GM23338 (cell line): ENCODE measurements around the gene C20orf173. TPM values are rescaled to one million over a fixed set of nuclear protein-coding genes. Genes with fewer than 3 reads are reported as not detected.

Source experiments
- ATAC-seq: fragments of 200-7000 bp; cut with Tn5 transposase; 3 replicates; pipeline ENCODE4 v1.9.1; 2020
- DNase-seq: peaks from one replicate; pipeline ENCODE4 v3.0.0-alpha.2; 2015; ENCODE audit warnings: low spot score
- H2AFZ ChIP-seq: fragments of 200-600 bp; sonication (generic); 2 replicates; pipeline ENCODE4 v1.8.0; 2016; ENCODE audit warnings: antibody characterized with exemption, mild to moderate bottlenecking, moderate library complexity
- H3F3A ChIP-seq: fragments of 200-600 bp; sonication (generic); replicated peaks from 2 replicates; pipeline ENCODE4 v1.8.0; 2017; ENCODE audit warnings: antibody characterized with exemption, mixed run types, low read depth
- H3K27ac ChIP-seq: fragments of 200-600 bp; sonication (generic); 2 replicates; pipeline ENCODE4 v1.6.1; 2016; ENCODE audit warnings: low read depth
- H3K27me3 ChIP-seq: fragments of 200-600 bp; sonication (generic); 2 replicates; pipeline ENCODE4 v1.8.0; 2016; ENCODE audit warnings: mild to moderate bottlenecking, mixed run types, moderate library complexity; ENCODE audit not compliant: insufficient read depth
- H3K36me3 ChIP-seq: fragments of 200-600 bp; sonication (generic); 2 replicates; pipeline ENCODE4 v1.8.0; 2016; ENCODE audit warnings: mild to moderate bottlenecking; ENCODE audit not compliant: insufficient read depth
- H3K4me1 ChIP-seq: fragments of 200-600 bp; sonication (generic); 2 replicates; pipeline ENCODE4 v1.8.0; 2016; ENCODE audit warnings: mild to moderate bottlenecking, moderate library complexity; ENCODE audit not compliant: insufficient read depth
- H3K4me2 ChIP-seq: fragments of 200-600 bp; sonication (generic); 2 replicates; pipeline ENCODE4 v1.7.1; 2017; ENCODE audit warnings: mixed run types
- H3K4me3 ChIP-seq: fragments of 200-600 bp; sonication (generic); 2 replicates; pipeline ENCODE4 v1.6.1; 2016; ENCODE audit warnings: mixed run types
- H3K79me2 ChIP-seq: fragments of 200-600 bp; sonication (generic); replicated peaks from 2 replicates; pipeline ENCODE4 v1.8.0; 2017; ENCODE audit warnings: mild to moderate bottlenecking; ENCODE audit not compliant: insufficient read depth
- H3K9me2 ChIP-seq: fragments of 200-600 bp; sonication (generic); 2 replicates; pipeline ENCODE4 v1.8.0; 2017; ENCODE audit not compliant: insufficient read depth
- H4K20me1 ChIP-seq: fragments of 200-600 bp; sonication (generic); replicated peaks from 2 replicates; pipeline ENCODE4 v1.8.0; 2017; ENCODE audit warnings: mild to moderate bottlenecking; ENCODE audit not compliant: insufficient read depth
- H3K27ac Mint-ChIP-seq: 2 replicates; pipeline ENCODE4 v1.8.0; 2020; ENCODE audit warnings: inconsistent platforms, mild to moderate bottlenecking, moderate library complexity, mixed read lengths
- H3K27me3 Mint-ChIP-seq: 3 replicates; pipeline ENCODE4 v1.8.0; 2022; ENCODE audit warnings: low read depth, mild to moderate bottlenecking, moderate library complexity, mixed read lengths, inconsistent platforms; ENCODE audit not compliant: insufficient read depth, poor library complexity
- H3K36me3 Mint-ChIP-seq: 3 replicates; pipeline ENCODE4 v1.8.0; 2021; ENCODE audit warnings: low read depth, mild to moderate bottlenecking, inconsistent platforms, moderate library complexity, mixed read lengths
- H3K4me1 Mint-ChIP-seq: 3 replicates; pipeline ENCODE4 v1.8.0; 2020; ENCODE audit warnings: mild to moderate bottlenecking, inconsistent platforms, mixed read lengths
- H3K4me3 Mint-ChIP-seq: 3 replicates; pipeline ENCODE4 v1.8.0; 2021; ENCODE audit warnings: moderate library complexity, mild to moderate bottlenecking, inconsistent platforms, mixed read lengths
- H3K9me3 Mint-ChIP-seq: 3 replicates; pipeline ENCODE4 v1.8.0; 2020; ENCODE audit warnings: moderate library complexity, mild to moderate bottlenecking, inconsistent platforms, mixed read lengths
- CREB1 ChIP-seq: fragments of 250-450 bp; sonication (Bioruptor Pico); IDR thresholded peaks from 2 replicates; pipeline ENCODE4 v1.5.0; 2020; ENCODE audit warnings: low read depth, mild to moderate bottlenecking, moderate library complexity
- EZH2 ChIP-seq: fragments of 200-600 bp; sonication (generic); IDR thresholded peaks from one replicate; pipeline ENCODE4 v1.8.0; 2017; ENCODE audit warnings: antibody characterized with exemption, mild to moderate bottlenecking, low read depth; ENCODE audit not compliant: unreplicated experiment
- EZH2phosphoT487 ChIP-seq: fragments of 200-600 bp; sonication (generic); IDR thresholded peaks from one replicate; pipeline ENCODE4 v1.8.1; 2018; ENCODE audit warnings: antibody characterized with exemption; ENCODE audit not compliant: unreplicated experiment
- JUNB ChIP-seq: IDR thresholded peaks from one replicate; pipeline ENCODE4 v1.6.1; 2016; ENCODE audit warnings: antibody characterized with exemption; ENCODE audit not compliant: unreplicated experiment
- NANOG ChIP-seq: IDR thresholded peaks from 2 replicates; pipeline ENCODE4 v1.6.1; 2016; ENCODE audit warnings: antibody characterized with exemption, borderline replicate concordance
- POLR2AphosphoS5 ChIP-seq: IDR thresholded peaks from 2 replicates; pipeline ENCODE4 v1.6.1; 2016; ENCODE audit warnings: antibody characterized with exemption, low read depth
- STAT1 ChIP-seq: IDR thresholded peaks from one replicate; pipeline ENCODE4 v1.6.1; 2016; ENCODE audit warnings: antibody characterized with exemption; ENCODE audit not compliant: unreplicated experiment
- ZNF114 ChIP-seq: fragments of 250-450 bp; sonication (Bioruptor Pico); IDR thresholded peaks from 2 replicates; pipeline ENCODE4 v1.5.0; 2020; ENCODE audit warnings: mild to moderate bottlenecking, moderate library complexity
- ZNF331 ChIP-seq: fragments of 250-450 bp; sonication (Bioruptor Pico); IDR thresholded peaks from 2 replicates; pipeline ENCODE4 v1.5.0; 2020; ENCODE audit warnings: low read depth, mild to moderate bottlenecking, moderate library complexity
- long read RNA-seq: library from polyadenylated mRNA; unstranded; transcript quantifications from one replicate; pipeline ENCODE4 v2.0.0, GENCODE V29; 2020; ENCODE audit not compliant: unreplicated experiment
- polyA plus RNA-seq: library from polyadenylated mRNA; unstranded; fragments of >200 nt; fragmentation: Nextera tagmentation; extraction: Ambion mirVana; gene quantifications from 2 replicates; pipeline ENCODE4 v1.2.1, GENCODE V29; 2016
- total RNA-seq: library from RNA; depleted of rRNA; stranded (reverse); fragments of >200 nt; shearing (Covaris generic); gene quantifications from 2 replicates; pipeline ENCODE4 v1.2.3, GENCODE V29; 2014; rRNA removed
- TF ChIP-seq, protein P1 (sequence below): IDR thresholded peaks from 2 replicates; pipeline ENCODE4 v1.6.1; 2016; ENCODE audit warnings: antibody characterized with exemption
- TF ChIP-seq, protein P2 (sequence below): fragments of 250-450 bp; sonication (Bioruptor Pico); IDR thresholded peaks from 2 replicates; pipeline ENCODE4 v1.5.0; 2020; ENCODE audit warnings: mild to moderate bottlenecking, moderate library complexity
- TF ChIP-seq, protein P3 (sequence below), 2 experiments: fragments of 200-600 bp in 1 of 2; sonication (generic) in 1 of 2; conservative IDR thresholded peaks; 2 replicates each; pipeline versions ENCODE4 v1.5.1 to v1.6.1; 2016 to 2017; ENCODE audit warnings: antibody characterized with exemption in 2 of 2, low read depth in 2 of 2, mild to moderate bottlenecking in 2 of 2, moderate library complexity in 1 of 2
- TF ChIP-seq, protein P4 (sequence below): IDR thresholded peaks from one replicate; pipeline ENCODE4 v1.6.1; 2018; ENCODE audit warnings: antibody characterized with exemption; ENCODE audit not compliant: unreplicated experiment

Gene C20orf173, protein sequence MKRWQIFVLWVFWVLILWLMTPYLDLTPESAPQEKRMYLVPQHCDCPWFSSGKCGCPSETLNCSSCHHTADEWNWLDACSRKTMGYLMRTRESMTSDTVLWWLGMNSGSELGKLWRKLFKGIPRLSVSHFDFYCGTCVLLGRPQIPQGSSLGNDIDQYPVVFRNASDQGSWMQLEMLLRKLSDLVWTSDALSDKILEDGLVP
- not detected in 2 replicates for total RNA-seq
- polyA plus RNA-seq = not detected in 2 replicates
- long read RNA-seq = 0 reads

DNA sequence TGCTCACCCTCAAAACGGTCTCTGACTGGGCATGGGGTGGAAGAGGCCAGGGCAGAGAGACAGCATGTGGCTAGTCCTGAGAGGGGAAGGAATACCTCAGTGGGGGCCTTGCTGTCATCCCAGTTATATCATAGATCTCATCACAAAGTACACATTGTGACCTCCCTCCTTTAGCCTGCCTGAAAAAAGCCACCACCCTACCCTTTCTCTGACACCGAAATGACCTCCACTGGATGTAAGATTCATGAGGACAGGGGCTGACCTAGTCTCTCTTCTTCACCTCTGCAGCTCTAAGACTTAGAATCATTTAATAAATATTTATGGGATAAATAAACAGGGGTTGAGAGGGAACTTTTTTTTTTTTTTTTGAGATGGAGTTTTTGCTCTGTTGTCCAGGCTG is at the start of gene C20orf173:
Gene C20orf173 (minus strand): TSS at position 101 of the 400 bp plus-strand sequence. CDS start 279 bp downstream, outside the sequence.
- Histone ChIP-seq H4K20me1 (no peaks in the 10 kb centered on the region), H3K4me3 (no peak within 1 kb of the TSS), H3K4me1 (no peaks in the 10 kb centered on the region), H3K27ac (no peak within 1 kb of the TSS), H3K79me2 (no peaks in the 10 kb centered on the region), H2AFZ (no peak within 1 kb of the TSS; the same call in 1 of the 2 replicates), H3K27me3 (no peaks in the 10 kb centered on the region), H3K4me2 (no peak within 1 kb of the TSS), H3F3A (no peaks in the 10 kb centered on the region), H3K36me3 (no peaks in the 10 kb centered on the region), H3K9me2 (no peaks in the 10 kb centered on the region)
- Mint-ChIP-seq H3K27ac (no peak within 1 kb of the TSS), H3K4me3 (no peak within 1 kb of the TSS), H3K9me3 (peaks cover 4% of the 10 kb centered on the region; the same call in 2 of the 3 replicates), H3K36me3 (no peaks in the 10 kb centered on the region), H3K4me1 (no peaks in the 10 kb centered on the region), H3K27me3 (peaks cover 6% of the 10 kb centered on the region)
- DNase-seq = no peak
- no peak for ATAC-seq
- TF ChIP-seq, protein P1, sequence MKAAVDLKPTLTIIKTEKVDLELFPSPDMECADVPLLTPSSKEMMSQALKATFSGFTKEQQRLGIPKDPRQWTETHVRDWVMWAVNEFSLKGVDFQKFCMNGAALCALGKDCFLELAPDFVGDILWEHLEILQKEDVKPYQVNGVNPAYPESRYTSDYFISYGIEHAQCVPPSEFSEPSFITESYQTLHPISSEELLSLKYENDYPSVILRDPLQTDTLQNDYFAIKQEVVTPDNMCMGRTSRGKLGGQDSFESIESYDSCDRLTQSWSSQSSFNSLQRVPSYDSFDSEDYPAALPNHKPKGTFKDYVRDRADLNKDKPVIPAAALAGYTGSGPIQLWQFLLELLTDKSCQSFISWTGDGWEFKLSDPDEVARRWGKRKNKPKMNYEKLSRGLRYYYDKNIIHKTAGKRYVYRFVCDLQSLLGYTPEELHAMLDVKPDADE = no peak
- TF ChIP-seq ZNF331 (CRISPR knock-in tag) (no peak), NANOG (no peak), ZNF114 (CRISPR knock-in tag) (no peak), POLR2AphosphoS5 (no peak), EZH2 (no peak), STAT1 (no peak), JUNB (no peak), CREB1 (no peak), EZH2phosphoT487 (no peak)
- TF ChIP-seq, protein P2, sequence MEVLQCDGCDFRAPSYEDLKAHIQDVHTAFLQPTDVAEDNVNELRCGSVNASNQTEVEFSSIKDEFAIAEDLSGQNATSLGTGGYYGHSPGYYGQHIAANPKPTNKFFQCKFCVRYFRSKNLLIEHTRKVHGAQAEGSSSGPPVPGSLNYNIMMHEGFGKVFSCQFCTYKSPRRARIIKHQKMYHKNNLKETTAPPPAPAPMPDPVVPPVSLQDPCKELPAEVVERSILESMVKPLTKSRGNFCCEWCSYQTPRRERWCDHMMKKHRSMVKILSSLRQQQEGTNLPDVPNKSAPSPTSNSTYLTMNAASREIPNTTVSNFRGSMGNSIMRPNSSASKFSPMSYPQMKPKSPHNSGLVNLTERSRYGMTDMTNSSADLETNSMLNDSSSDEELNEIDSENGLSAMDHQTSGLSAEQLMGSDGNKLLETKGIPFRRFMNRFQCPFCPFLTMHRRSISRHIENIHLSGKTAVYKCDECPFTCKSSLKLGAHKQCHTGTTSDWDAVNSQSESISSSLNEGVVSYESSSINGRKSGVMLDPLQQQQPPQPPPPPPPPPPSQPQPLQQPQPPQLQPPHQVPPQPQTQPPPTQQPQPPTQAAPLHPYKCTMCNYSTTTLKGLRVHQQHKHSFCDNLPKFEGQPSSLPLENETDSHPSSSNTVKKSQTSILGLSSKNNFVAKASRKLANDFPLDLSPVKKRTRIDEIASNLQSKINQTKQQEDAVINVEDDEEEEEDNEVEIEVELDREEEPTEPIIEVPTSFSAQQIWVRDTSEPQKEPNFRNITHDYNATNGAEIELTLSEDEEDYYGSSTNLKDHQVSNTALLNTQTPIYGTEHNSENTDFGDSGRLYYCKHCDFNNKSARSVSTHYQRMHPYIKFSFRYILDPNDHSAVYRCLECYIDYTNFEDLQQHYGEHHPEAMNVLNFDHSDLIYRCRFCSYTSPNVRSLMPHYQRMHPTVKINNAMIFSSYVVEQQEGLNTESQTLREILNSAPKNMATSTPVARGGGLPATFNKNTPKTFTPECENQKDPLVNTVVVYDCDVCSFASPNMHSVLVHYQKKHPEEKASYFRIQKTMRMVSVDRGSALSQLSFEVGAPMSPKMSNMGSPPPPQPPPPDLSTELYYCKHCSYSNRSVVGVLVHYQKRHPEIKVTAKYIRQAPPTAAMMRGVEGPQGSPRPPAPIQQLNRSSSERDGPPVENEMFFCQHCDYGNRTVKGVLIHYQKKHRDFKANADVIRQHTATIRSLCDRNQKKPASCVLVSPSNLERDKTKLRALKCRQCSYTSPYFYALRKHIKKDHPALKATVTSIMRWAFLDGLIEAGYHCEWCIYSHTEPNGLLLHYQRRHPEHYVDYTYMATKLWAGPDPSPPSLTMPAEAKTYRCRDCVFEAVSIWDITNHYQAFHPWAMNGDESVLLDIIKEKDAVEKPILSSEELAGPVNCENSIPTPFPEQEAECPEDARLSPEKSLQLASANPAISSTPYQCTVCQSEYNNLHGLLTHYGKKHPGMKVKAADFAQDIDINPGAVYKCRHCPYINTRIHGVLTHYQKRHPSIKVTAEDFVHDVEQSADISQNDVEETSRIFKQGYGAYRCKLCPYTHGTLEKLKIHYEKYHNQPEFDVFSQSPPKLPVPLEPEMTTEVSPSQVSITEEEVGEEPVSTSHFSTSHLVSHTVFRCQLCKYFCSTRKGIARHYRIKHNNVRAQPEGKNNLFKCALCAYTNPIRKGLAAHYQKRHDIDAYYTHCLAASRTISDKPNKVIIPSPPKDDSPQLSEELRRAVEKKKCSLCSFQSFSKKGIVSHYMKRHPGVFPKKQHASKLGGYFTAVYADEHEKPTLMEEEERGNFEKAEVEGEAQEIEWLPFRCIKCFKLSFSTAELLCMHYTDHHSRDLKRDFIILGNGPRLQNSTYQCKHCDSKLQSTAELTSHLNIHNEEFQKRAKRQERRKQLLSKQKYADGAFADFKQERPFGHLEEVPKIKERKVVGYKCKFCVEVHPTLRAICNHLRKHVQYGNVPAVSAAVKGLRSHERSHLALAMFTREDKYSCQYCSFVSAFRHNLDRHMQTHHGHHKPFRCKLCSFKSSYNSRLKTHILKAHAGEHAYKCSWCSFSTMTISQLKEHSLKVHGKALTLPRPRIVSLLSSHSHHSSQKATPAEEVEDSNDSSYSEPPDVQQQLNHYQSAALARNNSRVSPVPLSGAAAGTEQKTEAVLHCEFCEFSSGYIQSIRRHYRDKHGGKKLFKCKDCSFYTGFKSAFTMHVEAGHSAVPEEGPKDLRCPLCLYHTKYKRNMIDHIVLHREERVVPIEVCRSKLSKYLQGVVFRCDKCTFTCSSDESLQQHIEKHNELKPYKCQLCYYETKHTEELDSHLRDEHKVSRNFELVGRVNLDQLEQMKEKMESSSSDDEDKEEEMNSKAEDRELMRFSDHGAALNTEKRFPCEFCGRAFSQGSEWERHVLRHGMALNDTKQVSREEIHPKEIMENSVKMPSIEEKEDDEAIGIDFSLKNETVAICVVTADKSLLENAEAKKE (CRISPR knock-in tag) = no peak
- TF ChIP-seq, protein P3, sequence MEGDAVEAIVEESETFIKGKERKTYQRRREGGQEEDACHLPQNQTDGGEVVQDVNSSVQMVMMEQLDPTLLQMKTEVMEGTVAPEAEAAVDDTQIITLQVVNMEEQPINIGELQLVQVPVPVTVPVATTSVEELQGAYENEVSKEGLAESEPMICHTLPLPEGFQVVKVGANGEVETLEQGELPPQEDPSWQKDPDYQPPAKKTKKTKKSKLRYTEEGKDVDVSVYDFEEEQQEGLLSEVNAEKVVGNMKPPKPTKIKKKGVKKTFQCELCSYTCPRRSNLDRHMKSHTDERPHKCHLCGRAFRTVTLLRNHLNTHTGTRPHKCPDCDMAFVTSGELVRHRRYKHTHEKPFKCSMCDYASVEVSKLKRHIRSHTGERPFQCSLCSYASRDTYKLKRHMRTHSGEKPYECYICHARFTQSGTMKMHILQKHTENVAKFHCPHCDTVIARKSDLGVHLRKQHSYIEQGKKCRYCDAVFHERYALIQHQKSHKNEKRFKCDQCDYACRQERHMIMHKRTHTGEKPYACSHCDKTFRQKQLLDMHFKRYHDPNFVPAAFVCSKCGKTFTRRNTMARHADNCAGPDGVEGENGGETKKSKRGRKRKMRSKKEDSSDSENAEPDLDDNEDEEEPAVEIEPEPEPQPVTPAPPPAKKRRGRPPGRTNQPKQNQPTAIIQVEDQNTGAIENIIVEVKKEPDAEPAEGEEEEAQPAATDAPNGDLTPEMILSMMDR (conservative IDR thresholded peaks at IDR 0.05; ENCODE audit: low read depth in 2 of 2) = no peak
- TF ChIP-seq, protein P4, sequence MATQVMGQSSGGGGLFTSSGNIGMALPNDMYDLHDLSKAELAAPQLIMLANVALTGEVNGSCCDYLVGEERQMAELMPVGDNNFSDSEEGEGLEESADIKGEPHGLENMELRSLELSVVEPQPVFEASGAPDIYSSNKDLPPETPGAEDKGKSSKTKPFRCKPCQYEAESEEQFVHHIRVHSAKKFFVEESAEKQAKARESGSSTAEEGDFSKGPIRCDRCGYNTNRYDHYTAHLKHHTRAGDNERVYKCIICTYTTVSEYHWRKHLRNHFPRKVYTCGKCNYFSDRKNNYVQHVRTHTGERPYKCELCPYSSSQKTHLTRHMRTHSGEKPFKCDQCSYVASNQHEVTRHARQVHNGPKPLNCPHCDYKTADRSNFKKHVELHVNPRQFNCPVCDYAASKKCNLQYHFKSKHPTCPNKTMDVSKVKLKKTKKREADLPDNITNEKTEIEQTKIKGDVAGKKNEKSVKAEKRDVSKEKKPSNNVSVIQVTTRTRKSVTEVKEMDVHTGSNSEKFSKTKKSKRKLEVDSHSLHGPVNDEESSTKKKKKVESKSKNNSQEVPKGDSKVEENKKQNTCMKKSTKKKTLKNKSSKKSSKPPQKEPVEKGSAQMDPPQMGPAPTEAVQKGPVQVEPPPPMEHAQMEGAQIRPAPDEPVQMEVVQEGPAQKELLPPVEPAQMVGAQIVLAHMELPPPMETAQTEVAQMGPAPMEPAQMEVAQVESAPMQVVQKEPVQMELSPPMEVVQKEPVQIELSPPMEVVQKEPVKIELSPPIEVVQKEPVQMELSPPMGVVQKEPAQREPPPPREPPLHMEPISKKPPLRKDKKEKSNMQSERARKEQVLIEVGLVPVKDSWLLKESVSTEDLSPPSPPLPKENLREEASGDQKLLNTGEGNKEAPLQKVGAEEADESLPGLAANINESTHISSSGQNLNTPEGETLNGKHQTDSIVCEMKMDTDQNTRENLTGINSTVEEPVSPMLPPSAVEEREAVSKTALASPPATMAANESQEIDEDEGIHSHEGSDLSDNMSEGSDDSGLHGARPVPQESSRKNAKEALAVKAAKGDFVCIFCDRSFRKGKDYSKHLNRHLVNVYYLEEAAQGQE = no peak
